WTC11 (cell line): Measurements from ENCODE around the gene KCNJ6.

Experiments used
- CTCF ChIP-seq: fragments of 200-600 bp; IDR thresholded peaks from 2 replicates; pipeline ENCODE4 v1.8.0; 2022; ENCODE audit warnings: antibody characterized with exemption
- FOXK1 ChIP-seq: sonication (generic); formaldehyde crosslinking; IDR thresholded peaks from 2 replicates; pipeline ENCODE4 v1.8.0; 2022; ENCODE audit warnings: mild to moderate bottlenecking, moderate library complexity, missing genetic modification reagents
- MAX ChIP-seq: sonication (generic); formaldehyde crosslinking; IDR thresholded peaks from 2 replicates; pipeline ENCODE4 v1.8.0; 2022; ENCODE audit warnings: mild to moderate bottlenecking, missing genetic modification reagents
- NR2C2 ChIP-seq: sonication (generic); formaldehyde crosslinking; IDR thresholded peaks from 2 replicates; pipeline ENCODE4 v1.8.0; 2022; ENCODE audit warnings: mild to moderate bottlenecking, missing genetic modification reagents
- TEAD4 ChIP-seq: sonication (generic); formaldehyde crosslinking; IDR thresholded peaks from 2 replicates; pipeline ENCODE4 v1.8.0; 2022; ENCODE audit warnings: mild to moderate bottlenecking, missing genetic modification reagents
- ZNF532 ChIP-seq: fragments of 250-450 bp; sonication (Bioruptor Pico); IDR thresholded peaks from 2 replicates; pipeline ENCODE4 v1.9.0; 2021; ENCODE audit warnings: mild to moderate bottlenecking, borderline replicate concordance

- TF ChIP-seq ZNF532 (CRISPR knock-in tag) (no peak), CTCF (no peak), TEAD4 (CRISPR knock-in tag) (no peak), MAX (no peak), NR2C2 (CRISPR knock-in tag) (no peak), FOXK1 (CRISPR knock-in tag) (no peak)
These were observed 73.9 kb downstream of the KCNJ6 start for GRCh38 chr21:37842163-37842919.
